HG02970 (cell line): ENCODE results near the gene PCDH7.

Source experiments
- ATAC-seq: cut with Tn5 transposase; IDR thresholded peaks from one replicate; pipeline ENCODE4 v1.9.1; 2021; ENCODE audit warnings: mild to moderate bottlenecking, moderate library complexity, moderate number of reproducible peaks; ENCODE audit not compliant: unreplicated experiment, low FRiP score

The PCDH7 gene

DNA sequence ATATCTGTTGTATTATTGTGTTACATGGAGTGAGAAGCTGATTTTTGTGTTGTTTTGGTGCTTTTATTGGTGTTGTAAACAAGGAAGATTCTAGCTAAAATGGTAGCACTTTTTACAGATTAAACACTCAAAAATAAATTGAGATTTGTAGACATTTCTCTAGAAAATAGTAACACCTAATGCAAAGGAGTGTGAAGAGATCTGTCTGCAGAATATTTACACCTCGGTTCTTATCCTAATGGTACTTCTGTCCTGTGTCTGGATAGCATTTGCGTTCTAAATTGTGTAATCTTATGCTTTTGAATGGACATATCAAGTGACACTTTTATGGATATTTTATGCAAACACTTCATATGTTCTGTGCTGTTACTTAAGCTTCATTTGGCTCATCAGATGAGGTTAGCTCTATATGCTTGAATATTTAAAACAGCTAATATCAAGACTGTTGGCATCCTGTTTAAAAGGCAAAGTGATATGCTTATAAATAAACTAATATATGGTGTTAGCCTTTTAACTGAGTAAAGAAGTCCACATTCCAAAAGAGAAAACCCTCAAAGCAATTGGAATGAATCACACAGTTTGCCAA is 6.0 kb downstream of the PCDH7 start:
- ATAC-seq = no peak

DNA sequence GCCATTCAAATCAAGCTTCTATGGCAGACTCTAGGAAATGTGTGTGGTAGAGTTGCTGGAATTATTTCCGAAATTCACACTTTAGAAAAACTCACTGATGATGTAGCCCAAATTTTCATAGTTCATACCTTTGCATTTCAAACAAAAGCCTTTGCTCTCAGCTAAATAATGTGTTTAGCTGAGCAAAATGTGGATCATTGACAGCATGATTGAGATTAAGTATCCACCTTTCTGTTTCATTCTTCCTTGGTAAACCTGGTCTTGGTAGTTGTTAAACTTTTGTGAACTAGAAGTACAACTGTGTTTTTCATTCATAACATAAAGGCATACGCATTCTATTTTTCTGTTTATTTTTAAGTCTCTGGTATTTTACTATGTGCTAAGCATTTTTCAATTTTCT is 7.2 kb downstream of the PCDH7 start:
- no peak for ATAC-seq

DNA sequence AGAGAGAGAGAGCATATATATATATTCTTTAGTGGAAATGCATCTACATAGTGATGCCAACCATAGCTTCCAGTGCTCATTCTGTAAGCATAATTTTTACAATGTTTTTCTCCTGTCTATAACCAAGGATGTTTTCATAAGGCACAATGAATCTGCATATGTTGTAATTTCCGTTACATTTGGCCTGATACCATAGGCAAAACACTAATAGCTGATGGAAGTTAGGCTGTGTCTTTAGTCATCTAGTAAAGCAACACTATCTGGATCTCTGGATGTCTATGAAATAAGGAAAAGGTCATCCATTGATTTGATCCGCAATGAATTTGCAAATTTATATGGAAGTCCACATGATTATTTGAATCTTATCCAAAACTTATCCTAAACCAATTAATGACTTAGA is 8.1 kb downstream of the PCDH7 start:
- ATAC-seq = no peak

DNA sequence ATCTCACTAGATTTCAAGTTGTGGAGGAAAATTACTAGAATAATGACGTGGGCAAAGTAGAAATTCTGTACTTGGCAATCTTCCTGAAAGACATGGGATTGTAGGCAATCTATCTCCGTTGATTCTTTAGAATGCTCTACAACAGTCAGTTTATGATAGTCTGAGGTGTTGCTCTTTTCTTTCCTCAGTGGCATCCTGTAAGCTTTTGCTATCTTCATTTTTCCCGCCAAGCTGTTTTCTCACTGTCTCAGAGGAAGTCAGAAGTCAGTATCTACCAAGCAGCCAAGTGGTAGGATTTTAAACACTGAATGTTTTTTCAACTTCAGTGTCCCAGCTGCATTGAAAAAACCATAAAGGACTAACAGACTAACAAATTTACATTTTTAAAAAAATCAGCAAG is 23.7 kb downstream of the PCDH7 start:
- ATAC-seq = no peak

DNA sequence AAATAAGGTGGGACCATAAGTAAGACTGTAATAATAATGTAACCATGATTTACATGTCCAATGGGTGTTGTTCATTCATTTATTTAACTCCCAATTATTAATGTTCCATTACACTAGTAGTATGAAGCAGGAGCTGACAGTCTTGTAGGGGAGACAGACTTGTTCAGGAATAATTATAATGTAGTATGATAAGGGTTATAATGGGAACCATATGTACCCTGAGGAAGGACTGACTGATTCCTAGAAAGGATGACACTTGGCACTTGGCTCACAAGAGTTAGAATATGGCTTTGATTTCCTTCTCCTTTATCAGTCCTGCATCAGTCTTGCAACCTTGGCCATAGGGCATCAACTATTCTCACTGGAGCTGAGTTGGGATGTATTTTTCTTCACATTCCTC is 24.2 kb downstream of the PCDH7 start:
- ATAC-seq = no peak

DNA sequence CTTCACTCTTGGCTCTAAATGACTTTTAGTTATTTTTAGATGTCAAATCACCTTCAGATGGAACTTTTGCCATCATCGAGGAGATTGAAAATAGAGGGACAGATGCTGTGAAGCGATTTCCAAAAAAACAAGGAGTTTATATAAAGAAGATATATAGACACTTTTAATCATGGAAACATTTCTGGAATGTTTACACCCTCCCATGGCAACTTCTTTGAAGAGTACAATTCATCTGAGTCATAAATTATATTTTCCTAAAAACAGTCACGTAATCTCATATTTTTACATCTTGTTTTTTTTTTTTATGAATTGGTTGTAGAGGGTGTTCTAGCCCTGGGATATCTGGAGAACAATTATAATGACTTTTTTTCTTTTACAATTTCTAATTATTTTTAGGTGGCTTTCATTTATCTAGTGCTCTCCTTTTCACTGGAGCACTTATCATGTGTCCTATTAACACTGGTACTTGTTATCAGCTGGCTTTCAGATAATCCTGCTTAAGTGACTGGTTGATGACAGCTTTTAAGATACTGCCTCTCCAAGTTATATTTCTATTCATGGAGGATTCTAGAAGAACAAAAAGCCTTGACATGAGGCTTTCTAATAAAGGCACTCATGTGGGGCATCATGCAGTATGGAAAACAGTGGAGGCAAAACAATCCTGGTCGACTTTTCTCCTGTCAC is 24.9 kb downstream of the PCDH7 start:
- ATAC-seq = no peak

DNA sequence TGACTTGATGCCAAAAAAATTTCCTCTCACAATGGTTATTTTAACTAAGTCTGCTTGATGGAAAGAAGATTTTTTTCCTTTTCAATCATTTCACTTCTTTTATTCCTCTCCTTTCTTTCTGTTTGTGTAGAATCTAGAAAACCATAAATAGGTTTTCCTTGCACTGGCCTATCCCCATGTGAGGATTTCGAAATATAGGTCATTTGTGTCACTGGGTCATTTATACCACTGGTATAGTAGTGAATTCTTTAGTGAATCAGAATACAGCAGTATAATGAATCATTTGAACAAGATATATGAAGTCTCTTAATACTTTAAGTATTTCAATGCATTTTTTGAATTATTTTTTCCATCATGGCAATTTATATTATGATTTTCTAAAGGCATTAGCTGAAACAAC is 26.6 kb downstream of the PCDH7 start:
- ATAC-seq = no peak

DNA sequence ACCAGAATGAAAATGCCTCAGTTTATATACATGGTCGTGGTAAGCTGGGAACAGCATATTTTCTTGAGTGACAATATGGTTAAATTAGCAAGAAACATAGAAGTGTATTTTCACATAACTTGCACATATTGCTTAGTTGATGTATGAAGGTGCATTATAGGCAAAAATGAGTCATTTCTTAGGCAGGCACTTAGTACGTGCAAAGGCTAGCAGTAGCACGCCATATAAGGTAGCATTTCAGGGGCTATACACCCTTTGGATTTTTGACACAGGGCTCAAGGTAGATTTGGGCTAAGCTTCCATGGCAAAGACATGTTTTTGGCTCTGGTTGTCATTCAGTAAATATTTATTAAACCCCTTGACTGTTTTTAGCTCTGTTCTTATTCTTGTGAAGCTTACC is 33.1 kb downstream of the PCDH7 start:
- ATAC-seq = no peak

DNA sequence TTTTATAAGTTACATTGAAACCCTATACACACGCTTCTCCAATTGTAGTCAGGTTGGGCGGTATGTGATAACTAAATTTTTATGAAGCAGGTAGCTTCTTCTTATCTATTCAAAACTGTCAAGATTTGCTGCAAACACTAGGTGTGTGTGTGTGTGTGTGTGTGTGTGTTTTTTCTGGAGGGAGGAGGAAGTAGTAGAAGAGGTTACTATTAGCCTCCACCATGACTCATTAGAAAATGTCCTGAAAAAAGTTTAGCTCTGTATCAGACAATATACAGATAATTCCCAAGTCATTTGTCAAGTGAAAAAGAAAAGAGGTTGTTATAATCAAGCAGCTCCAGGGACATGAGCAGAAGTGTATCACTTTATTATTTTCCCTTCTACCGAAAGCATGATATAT is 33.9 kb downstream of the PCDH7 start:
- no peak for ATAC-seq

DNA sequence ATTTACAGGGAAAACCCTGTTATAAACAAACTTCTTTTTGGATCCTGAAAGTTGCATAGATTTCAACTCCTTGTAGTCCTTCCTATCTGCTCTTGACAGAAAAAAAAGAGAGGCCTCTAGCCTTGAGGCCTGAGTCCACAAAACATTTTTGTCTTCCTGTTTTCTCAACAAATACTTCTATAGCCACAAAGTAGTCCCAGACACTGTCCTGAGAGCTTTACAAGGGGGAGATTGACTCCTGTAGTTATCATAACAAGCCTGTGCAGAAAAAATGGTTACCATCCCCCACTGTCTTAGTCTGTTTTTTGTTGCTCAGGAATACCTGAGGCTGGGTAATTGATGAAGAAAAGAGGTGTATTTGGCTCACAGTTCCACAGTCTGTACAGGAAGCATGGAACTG is 35.2 kb downstream of the PCDH7 start:
- ATAC-seq = no peak

DNA sequence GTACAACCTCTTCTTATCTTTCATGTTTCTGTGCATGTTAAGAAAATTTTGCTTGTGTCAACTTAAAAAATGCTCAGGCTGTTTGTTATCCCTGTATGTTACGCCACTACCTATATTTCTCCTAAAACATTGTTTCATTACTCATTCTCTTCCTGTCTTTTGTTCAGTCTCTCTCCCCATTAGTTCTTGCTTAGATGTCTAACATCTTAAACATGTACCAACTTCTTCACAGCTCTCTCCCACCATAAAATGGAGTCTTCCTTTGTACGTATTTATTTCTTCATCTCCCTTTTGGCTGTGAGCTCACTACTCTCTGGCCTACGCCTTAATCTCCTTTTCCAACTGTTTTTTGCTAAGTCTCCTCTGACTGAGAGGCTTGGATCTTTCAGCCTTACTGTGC is 36.4 kb downstream of the PCDH7 start:
- no peak for ATAC-seq

DNA sequence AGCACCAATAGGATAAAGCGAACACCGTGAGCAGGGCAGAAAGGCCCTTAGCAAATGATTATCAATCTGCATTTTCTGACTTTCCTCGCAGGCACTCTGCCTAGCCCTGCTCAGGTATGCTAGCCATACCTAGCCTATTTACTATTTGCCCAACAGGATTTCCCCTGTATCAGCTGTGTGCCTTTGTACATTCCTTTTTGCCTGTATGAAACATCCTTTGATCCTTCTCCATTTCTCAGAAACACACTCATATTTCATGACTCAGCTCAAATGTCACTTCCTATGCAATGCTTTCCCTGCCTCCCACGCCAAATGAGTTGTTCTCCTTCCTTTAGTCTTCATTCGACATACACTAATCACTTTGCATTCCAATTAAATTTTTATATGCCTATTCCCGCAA is 37.2 kb downstream of the PCDH7 start:
- no peak for ATAC-seq

DNA sequence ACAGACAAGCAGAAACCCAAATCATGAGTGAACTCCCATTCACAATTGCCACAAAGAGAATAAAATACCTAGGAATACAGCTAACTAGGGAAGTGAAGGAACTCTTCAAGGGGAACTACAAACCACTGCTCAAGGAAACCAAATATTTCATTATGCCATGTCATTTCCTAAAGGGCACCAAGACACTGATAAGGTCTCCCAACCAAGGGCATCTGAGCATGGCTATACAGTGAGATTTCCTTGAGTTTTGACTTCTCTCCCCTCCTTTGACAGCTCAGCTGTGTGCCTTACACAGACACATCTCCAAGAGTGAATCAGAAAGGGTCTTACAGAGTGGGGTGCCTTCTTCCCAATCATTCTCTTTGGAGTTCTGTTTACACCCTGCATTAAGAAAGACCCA is 40.4 kb downstream of the PCDH7 start:
- ATAC-seq = no peak

DNA sequence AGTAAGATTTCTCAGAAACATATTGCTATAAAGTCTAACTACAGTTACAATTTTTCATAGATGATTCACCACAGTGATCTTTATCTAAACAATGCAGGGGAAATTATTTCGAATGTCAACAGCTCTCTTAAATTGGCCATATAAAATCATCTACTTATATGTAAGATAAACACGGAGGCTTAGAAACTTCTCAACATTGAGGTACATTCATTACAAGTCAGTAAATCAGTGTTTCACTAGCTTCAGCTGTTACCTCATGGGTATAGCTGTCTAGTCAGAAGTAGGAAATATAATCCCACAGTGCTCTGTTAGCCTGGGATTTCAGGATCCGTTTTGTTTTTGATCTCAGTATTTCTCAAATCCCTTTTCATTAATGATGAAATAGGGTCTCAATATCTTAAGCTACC is 43.2 kb downstream of the PCDH7 start:
- no peak for ATAC-seq

DNA sequence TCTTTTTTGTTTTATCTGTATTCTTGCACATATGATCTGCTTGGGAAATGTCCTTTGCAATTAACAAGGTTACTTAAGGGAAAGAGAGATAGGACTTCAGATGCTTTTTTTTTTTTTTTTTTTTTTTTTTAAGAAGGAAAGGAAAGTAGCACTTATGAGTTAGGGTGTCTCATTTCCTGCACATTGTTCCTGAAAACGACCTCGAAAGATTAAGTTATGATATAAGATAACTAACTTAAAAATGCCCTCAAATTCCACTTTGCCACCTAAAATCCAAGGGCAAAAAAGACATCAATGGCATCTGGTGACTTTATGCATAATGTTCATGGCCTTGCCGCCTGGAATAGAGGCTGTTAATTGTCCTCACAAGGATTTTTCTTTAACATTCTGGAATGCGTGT is 44.9 kb downstream of the PCDH7 start:
- no peak for ATAC-seq

DNA sequence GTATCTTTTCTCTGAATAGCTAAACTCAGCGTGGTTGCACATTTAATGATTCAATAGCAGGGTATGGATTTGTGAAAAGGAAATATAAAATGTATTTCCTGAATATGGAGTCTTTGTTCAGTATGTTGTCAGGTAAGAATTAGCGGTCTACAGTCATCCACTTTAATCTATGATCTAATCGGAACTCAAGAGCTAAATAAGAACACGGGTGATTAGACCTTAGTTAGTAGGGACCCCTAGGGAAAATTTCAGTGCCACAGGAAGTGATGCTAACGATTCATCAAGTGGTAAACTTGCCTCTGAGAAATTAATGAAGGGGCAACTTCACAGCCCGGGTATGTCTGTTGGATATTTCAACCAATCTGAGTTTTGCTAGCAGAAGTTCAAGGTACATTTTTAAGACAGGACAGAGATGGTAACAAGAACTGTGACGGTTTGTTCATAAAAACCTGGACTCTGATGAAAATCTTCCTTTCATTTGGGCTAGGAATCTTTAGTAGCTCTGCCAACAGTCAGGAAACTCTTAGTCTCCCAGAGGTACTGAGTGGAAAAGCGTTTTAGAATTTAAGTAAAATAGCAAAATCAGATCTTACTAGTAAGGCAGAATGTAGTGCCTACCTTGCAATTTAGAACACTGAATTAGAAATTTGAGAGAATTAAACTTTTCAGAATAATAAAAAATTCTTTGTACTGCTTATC is 47.1 kb downstream of the PCDH7 start:
- ATAC-seq = no peak

DNA sequence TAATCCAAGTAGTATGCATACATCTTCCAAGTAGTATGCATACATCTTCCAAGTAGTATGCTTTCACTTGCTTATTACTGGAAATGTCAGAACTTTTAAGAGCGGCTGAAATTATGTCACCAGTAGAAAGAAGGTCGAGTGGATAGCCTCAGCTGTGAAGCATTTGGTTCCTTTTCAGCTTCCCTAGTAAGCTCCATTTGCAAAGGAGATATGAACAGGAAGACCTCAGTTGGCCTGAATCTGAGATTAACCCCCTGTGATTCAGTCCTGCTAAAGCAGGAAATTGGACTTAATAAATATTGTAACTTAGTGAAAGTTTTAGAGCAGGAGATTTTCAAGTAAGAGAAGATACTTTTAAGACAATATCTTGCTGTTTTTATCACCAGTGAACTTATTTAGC is 48.1 kb downstream of the PCDH7 start:
- ATAC-seq = no peak

DNA sequence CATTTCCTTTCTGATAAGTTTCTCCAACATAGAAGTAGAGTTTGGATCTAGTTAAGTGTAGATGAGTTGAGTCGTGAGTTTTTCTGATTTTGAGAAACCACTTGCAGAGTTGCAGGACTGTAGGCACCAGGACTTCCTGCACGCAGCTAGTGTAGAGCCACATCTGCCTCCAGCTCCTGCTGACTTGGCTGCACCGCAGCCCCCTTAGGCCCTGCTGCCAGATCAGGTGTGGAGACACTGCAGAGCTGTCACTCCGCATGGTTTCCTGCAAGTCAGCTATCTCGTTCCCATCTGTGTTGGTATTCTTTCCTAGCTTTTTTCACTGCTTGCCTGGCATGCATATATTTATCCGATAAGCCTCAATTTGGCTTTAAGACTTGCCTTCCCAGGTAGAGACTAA is 48.9 kb downstream of the PCDH7 start:
- ATAC-seq = no peak

DNA sequence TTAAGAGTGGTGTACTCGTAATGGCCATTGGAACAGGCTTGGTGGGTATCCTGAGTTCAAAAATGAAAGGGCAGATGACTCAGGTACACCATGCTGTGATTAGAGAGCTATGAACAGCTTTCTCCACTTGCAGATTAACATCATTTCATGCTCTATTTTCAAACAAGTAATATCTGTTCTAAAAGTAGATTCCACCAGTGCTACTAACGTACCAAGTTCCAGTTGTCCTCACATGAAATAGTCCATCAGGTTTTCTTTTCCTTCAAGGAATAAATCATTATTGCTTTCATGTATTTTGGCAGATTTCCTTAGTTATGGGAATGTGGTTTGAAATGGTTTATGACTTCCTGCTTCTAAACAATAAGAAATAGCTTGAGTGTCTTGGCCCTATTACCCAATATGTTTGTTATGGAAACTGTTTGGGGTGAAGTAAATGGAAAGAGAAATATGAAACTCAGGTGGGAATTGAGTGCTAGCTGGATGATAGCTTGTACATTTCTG is 49.9 kb downstream of the PCDH7 start:
- ATAC-seq = no peak

DNA sequence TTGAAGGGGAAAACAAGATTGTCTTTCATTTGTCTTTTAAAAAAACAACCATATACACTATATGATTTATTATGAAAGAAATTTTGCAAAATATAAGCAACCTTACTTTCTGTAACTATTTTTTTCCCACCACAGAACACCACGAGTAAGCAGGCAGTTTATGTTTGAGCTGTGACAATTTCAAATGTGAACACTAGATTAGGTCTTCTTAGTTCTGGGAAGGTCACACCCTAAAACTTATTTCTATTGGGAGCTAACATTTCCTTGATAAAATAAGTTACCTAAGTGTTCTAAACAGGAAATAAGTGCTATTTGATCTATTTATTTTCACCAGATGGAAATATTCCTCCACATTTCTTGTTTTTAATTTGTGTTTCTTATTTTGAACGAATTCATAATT is 50.6 kb downstream of the PCDH7 start:
- ATAC-seq = no peak

DNA sequence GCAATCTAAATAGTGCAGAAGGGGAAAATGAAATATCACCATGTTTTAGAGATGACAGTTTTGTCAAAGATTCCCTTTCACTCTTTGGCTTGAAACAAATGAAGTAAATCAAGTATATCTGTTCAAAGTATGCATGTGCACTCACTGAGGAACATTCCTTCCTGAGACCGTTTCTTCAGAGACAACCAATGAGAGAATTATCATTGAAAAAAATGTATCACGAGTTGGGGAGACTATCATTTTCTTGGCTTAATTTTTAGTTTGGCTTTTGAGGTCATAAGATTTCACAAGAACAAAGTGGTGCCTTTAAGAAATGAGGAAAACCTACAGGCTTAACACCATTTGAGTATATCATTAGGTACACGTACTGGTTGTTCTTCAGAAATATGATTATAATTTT is 56.3 kb downstream of the PCDH7 start:
- ATAC-seq = no peak

DNA sequence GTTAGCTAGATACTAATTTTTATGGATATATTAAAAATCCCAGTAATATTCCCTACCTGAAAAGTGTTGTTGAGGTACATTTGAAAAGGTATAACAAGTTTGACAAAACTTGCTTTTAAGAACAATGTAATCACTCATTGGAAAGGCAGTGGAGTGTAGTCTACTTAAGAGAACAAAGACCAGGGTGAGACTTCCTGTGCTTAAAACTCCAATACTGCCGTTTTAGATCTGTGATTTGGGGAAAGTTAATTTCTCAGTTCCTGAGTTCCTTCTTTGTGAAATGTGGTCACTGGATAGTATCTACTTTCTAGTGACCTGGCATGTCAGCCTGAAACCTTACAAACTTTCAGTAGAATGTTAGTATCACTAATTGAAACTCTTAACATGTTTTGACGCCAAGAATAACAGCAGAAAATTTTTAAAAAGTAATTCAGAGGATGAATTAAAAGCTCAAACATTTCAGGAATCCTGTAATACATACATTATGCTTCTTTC is 56.8 kb downstream of the PCDH7 start:
- ATAC-seq = no peak
